NCI-H460 (cell line): ENCODE measurements around the gene SSC4D. TPM values are rescaled to one million over a fixed set of nuclear protein-coding genes. Genes with fewer than 3 reads are reported as not detected.
"Not testable (repeated sequence)": the region's sequence is repeated elsewhere in the genome, so short reads cannot be mapped to it uniquely, and the experiment has no call there.

Experiments used
- DNase-seq: peaks from one replicate; pipeline ENCODE4 v3.0.0-alpha.2; 2016; ENCODE audit warnings: low read depth; ENCODE audit errors: extremely low read depth
- total RNA-seq: library from RNA; depleted of rRNA; stranded (reverse); fragments of >200 nt; shearing (Covaris generic); gene quantifications from 2 replicates; pipeline ENCODE4 v1.2.3, GENCODE V29; 2014

Gene SSC4D
- total RNA-seq, 1 experiment from 2014 or later, result 0.37 TPM

GRCh38 chr7:76387789-76388188 lies 21.7 kb downstream of the SSC4D start:
- not testable (repeated sequence) for DNase-seq

GRCh38 chr7:76386691-76387260 lies 22.7 kb downstream of the SSC4D start:
- DNase-seq, result no peak

- no peak for DNase-seq
Measured at GRCh38 chr7:76383089-76383944, 26.2 kb downstream of the SSC4D start.

GRCh38 chr7:76381814-76382213 lies 27.7 kb downstream of the SSC4D start:
- DNase-seq, result no peak

- DNase-seq, result no peak
Measured at GRCh38 chr7:76380623-76380966, 28.9 kb downstream of the SSC4D start.

- DNase-seq, result no peak
Measured at GRCh38 chr7:76377186-76377918, 32.1 kb downstream of the SSC4D start.

GRCh38 chr7:76375251-76375650 lies 34.2 kb downstream of the SSC4D start:
- no peak for DNase-seq

GRCh38 chr7:76372984-76373833 lies 36.3 kb downstream of the SSC4D start:
- DNase-seq, result peak; percentile 85

GRCh38 chr7:76371396-76371795 lies 38.1 kb downstream of the SSC4D start:
- no peak for DNase-seq

- no peak for DNase-seq
Measured at GRCh38 chr7:76369018-76369417, 40.5 kb downstream of the SSC4D start.

GRCh38 chr7:76368190-76368589 lies 41.3 kb downstream of the SSC4D start:
- no peak for DNase-seq

- peak; percentile 41 for DNase-seq
Measured at GRCh38 chr7:76364198-76364584, 45.3 kb downstream of the SSC4D start.

GRCh38 chr7:76363754-76364153 lies 45.7 kb downstream of the SSC4D start:
- DNase-seq, result not testable (repeated sequence)

GRCh38 chr7:76359978-76360638 lies 49.4 kb downstream of the SSC4D start:
- no peak for DNase-seq

- peak; percentile 99 for DNase-seq
Measured at GRCh38 chr7:76359111-76359977, 50.2 kb downstream of the SSC4D start.

- peak; percentile 81 for DNase-seq
Measured at GRCh38 chr7:76358481-76359110, 50.9 kb downstream of the SSC4D start, which contains the start of gene YWHAG. Gene YWHAG (minus strand): TSS chr7:76358991. CDS start chr7:76358808, 183 bp downstream.

GRCh38 chr7:76358011-76358480 lies 51.5 kb downstream of the SSC4D start:
- no peak for DNase-seq

- no peak for DNase-seq
Measured at GRCh38 chr7:76357475-76358010, 52.0 kb downstream of the SSC4D start.
